Liver (tissue), 9 donors: ENCODE results near the gene ZNF17. TPM values are rescaled to one million over a fixed set of nuclear protein-coding genes. Genes with fewer than 3 reads are reported as not detected.
"Not testable (repeated sequence)": the region's sequence is repeated elsewhere in the genome, so short reads cannot be mapped to it uniquely, and the experiment has no call there.

Experiments used
- DNase-seq: peaks from one replicate; pipeline ENCODE4 v3.0.0-alpha.2; 2017; ENCODE audit warnings: low spot score
- H3K27ac ChIP-seq, 2 donors: one replicate each; pipeline ENCODE4 v1.7.0; 2013; ENCODE audit warnings: inconsistent platforms in 2 of 2, low read length in 2 of 2, control low read depth in 1 of 2, low read depth in 1 of 2, mild to moderate bottlenecking in 1 of 2
- H3K27me3 ChIP-seq, 4 donors: one replicate each; pipeline versions ENCODE4 v1.6.1 to v1.7.0; 2013; ENCODE audit warnings: low read length in 3 of 4, inconsistent platforms in 1 of 4, mild to moderate bottlenecking in 1 of 4, moderate library complexity in 1 of 4; ENCODE audit not compliant: control insufficient read depth in 4 of 4, insufficient read depth in 4 of 4
- H3K36me3 ChIP-seq, 4 donors: one replicate each; pipeline versions ENCODE4 v1.6.1 to v1.7.0; 2013; ENCODE audit warnings: low read length in 3 of 4, mild to moderate bottlenecking in 3 of 4, low read depth in 1 of 4, moderate library complexity in 1 of 4; ENCODE audit not compliant: control insufficient read depth in 4 of 4, insufficient read depth in 3 of 4
- H3K4me1 ChIP-seq, 4 donors: one replicate each; pipeline versions ENCODE4 v1.6.1 to v1.7.0; 2013; ENCODE audit warnings: low read length in 3 of 4, mild to moderate bottlenecking in 3 of 4, moderate library complexity in 1 of 4; ENCODE audit not compliant: control insufficient read depth in 4 of 4, insufficient read depth in 4 of 4
- H3K4me3 ChIP-seq, 3 donors: one replicate each; pipeline versions ENCODE4 v1.6.1 to v1.7.0; 2013; ENCODE audit warnings: low read length in 3 of 3, control low read depth in 1 of 3, low read depth in 1 of 3, mild to moderate bottlenecking in 1 of 3
- H3K9ac ChIP-seq, 2 donors: one replicate each; pipeline ENCODE4 v1.7.0; 2013; ENCODE audit warnings: low read length in 2 of 2, mild to moderate bottlenecking in 2 of 2, moderate library complexity in 2 of 2, control low read depth in 1 of 2, low read depth in 1 of 2
- H3K9me3 ChIP-seq, 4 donors: one replicate each; pipeline versions ENCODE4 v1.6.1 to v1.7.0; 2013; ENCODE audit warnings: low read length in 3 of 4; ENCODE audit not compliant: control insufficient read depth in 4 of 4
- ATF3 ChIP-seq: IDR thresholded peaks from 2 replicates; pipeline ENCODE4 v1.6.1; 2016; ENCODE audit warnings: antibody characterized with exemption
- CTCF ChIP-seq: fragments of 150-350 bp; IDR thresholded peaks from 2 replicates; pipeline ENCODE4 v1.5.1; 2017; ENCODE audit warnings: improper control_type of control experiment, low read depth, low read length; ENCODE audit not compliant: missing input control
- EGR1 ChIP-seq, 2 donors: IDR thresholded peaks; 2 replicates each; pipeline ENCODE4 v1.6.1; 2016 to 2018; ENCODE audit warnings: antibody characterized with exemption in 2 of 2, low read depth in 2 of 2
- FOXA1 ChIP-seq: IDR thresholded peaks from 2 replicates; pipeline ENCODE4 v1.6.1; 2016; ENCODE audit warnings: antibody characterized with exemption
- FOXA2 ChIP-seq: IDR thresholded peaks from 2 replicates; pipeline ENCODE4 v1.6.1; 2016; ENCODE audit warnings: antibody characterized with exemption
- GABPA ChIP-seq, 2 donors: IDR thresholded peaks in 1 of 2; conservative IDR thresholded peaks in 1 of 2; 2 replicates each; pipeline ENCODE4 v1.6.1; 2016; ENCODE audit warnings: antibody characterized with exemption in 2 of 2, mild to moderate bottlenecking in 1 of 2, moderate library complexity in 1 of 2
- HNF4A ChIP-seq, 2 donors: conservative IDR thresholded peaks; 2 replicates each; pipeline ENCODE4 v1.6.1; 2016; ENCODE audit warnings: antibody characterized with exemption in 2 of 2, mild to moderate bottlenecking in 2 of 2
- HNF4G ChIP-seq: IDR thresholded peaks from 2 replicates; pipeline ENCODE4 v1.6.1; 2016; ENCODE audit warnings: antibody characterized with exemption
- JUND ChIP-seq, 2 donors: IDR thresholded peaks; 2 replicates each; pipeline ENCODE4 v1.6.1; 2016; ENCODE audit warnings: antibody characterized with exemption in 2 of 2
- MAX ChIP-seq: IDR thresholded peaks from 2 replicates; pipeline ENCODE4 v1.6.1; 2016; ENCODE audit warnings: antibody characterized with exemption
- NR2F2 ChIP-seq: IDR thresholded peaks from 2 replicates; pipeline ENCODE4 v1.6.1; 2016; ENCODE audit warnings: antibody characterized with exemption
- RAD21 ChIP-seq, 2 donors: IDR thresholded peaks; 2 replicates each; pipeline ENCODE4 v1.6.1; 2016; ENCODE audit warnings: antibody characterized with exemption in 2 of 2, mild to moderate bottlenecking in 2 of 2
- RXRA ChIP-seq, 2 donors: IDR thresholded peaks; 2 replicates each; pipeline ENCODE4 v1.6.1; 2017 to 2018; ENCODE audit warnings: antibody characterized with exemption in 2 of 2, mild to moderate bottlenecking in 1 of 2
- TAF1 ChIP-seq: conservative IDR thresholded peaks from 2 replicates; pipeline ENCODE4 v1.6.1; 2016; ENCODE audit warnings: antibody characterized with exemption, mild to moderate bottlenecking
- YY1 ChIP-seq: IDR thresholded peaks from 2 replicates; pipeline ENCODE4 v1.6.1; 2016; ENCODE audit warnings: antibody characterized with exemption, mild to moderate bottlenecking
- ZBTB33 ChIP-seq: IDR thresholded peaks from 2 replicates; pipeline ENCODE4 v1.6.1; 2016; ENCODE audit warnings: antibody characterized with exemption
- WGBS: extraction: QIAGEN DNeasy Blood & Tissue Kit; methylation state at CpG from one replicate; pipeline ENCODE4 v1.1.7; 2013; 5-methylcytosine and 5-hydroxymethylcytosine counted together
- polyA plus RNA-seq, 2 donors: library from polyadenylated mRNA; stranded (reverse) in 1 of 2; unstranded in 1 of 2; fragments of 200-250 nt in 1 of 2; fragments of >200 nt in 1 of 2; fragmentation: Nextera tagmentation in 1 of 2; extraction: Ambion mirVana in 1 of 2; gene quantifications; one replicate each; pipeline versions ENCODE4 v1.2.1 to v1.2.3, GENCODE V29; 2013 to 2015
- total RNA-seq, 2 donors: library from RNA; depleted of rRNA; stranded (reverse); fragments of >200 nt; gene quantifications; one replicate each; pipeline ENCODE4 v1.2.3, GENCODE V29; 2014
- donor health status: healthy.
- donor health status: healthy.
- donor health status: healthy.
- donor health status: healthy.
- donor health status: healthy.

ZNF17 gene
- total and polyA plus RNA-seq, 4 donors = 1.2 to 8.2 (median 4.5) TPM

GRCh38 chr19:57374179-57374578 is 36.8 kb upstream of the ZNF17 start:
- no peak for DNase-seq
- H3K27ac ChIP-seq = no peak overlapping the region
- TF ChIP-seq RXRA (IDR thresholded peaks at IDR 0.05) (no peak), ATF3 (no peak)
- H3K9me3 ChIP-seq = peaks cover 20 to 52% (median 39%) of the 10 kb centered on the region in 4 donors
- 96% methylated on average over 6 of the region's 6 CpGs for WGBS
- H3K4me3 ChIP-seq = peak overlapping the region in 2 of 3 donors; percentile 46 to 63
- H3K27me3 ChIP-seq = no peaks in the 10 kb centered on the region
- H3K9ac ChIP-seq = no peak overlapping the region
- H3K4me1 ChIP-seq = no peaks in the 10 kb centered on the region
- H3K36me3 ChIP-seq = peaks cover 2 to 45% (median 42%) of the 10 kb centered on the region in 4 donors

- not testable (repeated sequence) for DNase-seq, H3K9ac ChIP-seq, H3K4me1 ChIP-seq, H3K27me3 ChIP-seq, H3K27ac ChIP-seq
- H3K4me3 ChIP-seq = peak overlapping the region in 1 of 3 donors; percentile 27
- peaks cover 21 to 56% (median 42%) of the 10 kb centered on the region in 4 donors for H3K9me3 ChIP-seq
- 97% methylated on average over 2 of the region's 2 CpGs for WGBS
- peaks cover 2 to 45% (median 42%) of the 10 kb centered on the region in 4 donors for H3K36me3 ChIP-seq
Observed at GRCh38 chr19:57374647-57375046, 36.3 kb upstream of the ZNF17 start.

GRCh38 chr19:57376151-57376550 is 34.8 kb upstream of the ZNF17 start:
- Histone ChIP-seq H3K9ac (no peak overlapping the region), H3K27ac (no peak overlapping the region), H3K4me3 (no peak overlapping the region), H3K36me3 (peaks cover 2 to 45% (median 42%) of the 10 kb centered on the region in 4 donors), H3K9me3 (peaks cover 24 to 65% (median 51%) of the 10 kb centered on the region in 4 donors), H3K4me1 (no peaks in the 10 kb centered on the region), H3K27me3 (no peaks in the 10 kb centered on the region)
- WGBS = 94% methylated on average over 6 of the region's 6 CpGs
- TF ChIP-seq HNF4A (conservative IDR thresholded peaks at IDR 0.05) = no peak
- no peak for TF ChIP-seq TAF1
- TF ChIP-seq ATF3 = no peak
- TF ChIP-seq GABPA (IDR thresholded peaks at IDR 0.05 in 1 of 2, conservative IDR thresholded peaks at IDR 0.05 in 1 of 2) = no peak
- TF ChIP-seq MAX = no peak
- TF ChIP-seq FOXA1 = no peak
- TF ChIP-seq RXRA (IDR thresholded peaks at IDR 0.05) = no peak
- no peak for TF ChIP-seq CTCF
- no peak for TF ChIP-seq NR2F2
- TF ChIP-seq EGR1 (IDR thresholded peaks at IDR 0.05; ENCODE audit: low read depth in 2 of 2) = no peak
- no peak for TF ChIP-seq ZBTB33
- TF ChIP-seq RAD21 (IDR thresholded peaks at IDR 0.05) = no peak
- no peak for TF ChIP-seq JUND (IDR thresholded peaks at IDR 0.05)
- TF ChIP-seq YY1 = no peak
- no peak for TF ChIP-seq FOXA2
- TF ChIP-seq HNF4G = no peak
- DNase-seq = no peak
